Measurements from ENCODE around the gene LRFN2. TPM values are rescaled to one million over a fixed set of nuclear protein-coding genes. Genes with fewer than 3 reads are reported as not detected.

Gene LRFN2
- polyA plus RNA-seq, 1 donor from 2014 or later: 14.8 TPM

DNA sequence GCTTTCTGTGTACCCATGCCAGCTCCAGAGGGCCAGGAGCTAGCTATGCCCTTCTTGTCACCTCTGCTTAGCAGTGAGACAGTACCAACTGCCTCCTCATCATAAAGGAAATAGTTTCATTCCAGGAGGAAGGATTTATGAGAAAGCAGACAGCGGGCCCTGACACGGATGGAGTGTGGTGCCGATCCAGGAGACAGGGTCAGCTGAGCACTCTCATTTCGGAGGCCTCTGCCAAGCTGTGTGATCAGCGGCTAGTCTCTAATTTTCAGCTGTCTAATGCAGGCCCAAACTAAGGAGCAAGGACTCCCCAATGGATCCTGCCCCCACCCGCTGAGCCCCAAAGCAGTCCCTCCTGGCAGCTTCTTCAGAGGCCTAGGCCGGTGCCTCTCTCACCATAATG, 103.1 kb downstream of the LRFN2 start:
- Histone ChIP-seq H3K9me3 (ENCODE audit: low read length) (no peaks in the 10 kb centered on the region), H3K36me3 (ENCODE audit: insufficient read depth, low read length) (no peaks in the 10 kb centered on the region), H3K27ac (ENCODE audit: low read length) (no peak overlapping the region), H3K4me3 (ENCODE audit: low read length) (no peak overlapping the region), H3F3A (ENCODE audit: insufficient read depth, low read length, poor library complexity, severe bottlenecking) (no peaks in the 10 kb centered on the region), H3K9me2 (ENCODE audit: insufficient read depth, low read length) (no peaks in the 10 kb centered on the region), H3K79me2 (replicated peaks; ENCODE audit: insufficient read depth, low read length) (no peaks in the 10 kb centered on the region), H3K9ac (ENCODE audit: low read length) (no peak overlapping the region), H2AFZ (ENCODE audit: low read depth, low read length) (no peak overlapping the region), H3K27me3 (ENCODE audit: insufficient read depth, low read depth, low read length) (no peaks in the 10 kb centered on the region), H3K4me2 (ENCODE audit: low read length) (no peak overlapping the region), H4K20me1 (ENCODE audit: insufficient read depth) (no peaks in the 10 kb centered on the region)
- TF ChIP-seq TAF1 (IDR thresholded peaks at IDR 0.05; ENCODE audit: low read depth) (no peak), EP300 (conservative IDR thresholded peaks at IDR 0.05; ENCODE audit: poor library complexity, severe bottlenecking) (no peak), POLR2AphosphoS5 (IDR thresholded peaks at IDR 0.05) (no peak), SMC3 (conservative IDR thresholded peaks at IDR 0.05; ENCODE audit: poor library complexity) (no peak), MXI1 (conservative IDR thresholded peaks at IDR 0.05; ENCODE audit: poor library complexity, severe bottlenecking) (no peak), RAD21 (conservative IDR thresholded peaks at IDR 0.05) (no peak), EZH2 (IDR thresholded peaks at IDR 0.05; ENCODE audit: borderline replicate concordance, insufficient read depth, low read length, poor library complexity, severe bottlenecking) (no peak)
- TF ChIP-seq, protein P1, sequence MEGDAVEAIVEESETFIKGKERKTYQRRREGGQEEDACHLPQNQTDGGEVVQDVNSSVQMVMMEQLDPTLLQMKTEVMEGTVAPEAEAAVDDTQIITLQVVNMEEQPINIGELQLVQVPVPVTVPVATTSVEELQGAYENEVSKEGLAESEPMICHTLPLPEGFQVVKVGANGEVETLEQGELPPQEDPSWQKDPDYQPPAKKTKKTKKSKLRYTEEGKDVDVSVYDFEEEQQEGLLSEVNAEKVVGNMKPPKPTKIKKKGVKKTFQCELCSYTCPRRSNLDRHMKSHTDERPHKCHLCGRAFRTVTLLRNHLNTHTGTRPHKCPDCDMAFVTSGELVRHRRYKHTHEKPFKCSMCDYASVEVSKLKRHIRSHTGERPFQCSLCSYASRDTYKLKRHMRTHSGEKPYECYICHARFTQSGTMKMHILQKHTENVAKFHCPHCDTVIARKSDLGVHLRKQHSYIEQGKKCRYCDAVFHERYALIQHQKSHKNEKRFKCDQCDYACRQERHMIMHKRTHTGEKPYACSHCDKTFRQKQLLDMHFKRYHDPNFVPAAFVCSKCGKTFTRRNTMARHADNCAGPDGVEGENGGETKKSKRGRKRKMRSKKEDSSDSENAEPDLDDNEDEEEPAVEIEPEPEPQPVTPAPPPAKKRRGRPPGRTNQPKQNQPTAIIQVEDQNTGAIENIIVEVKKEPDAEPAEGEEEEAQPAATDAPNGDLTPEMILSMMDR (IDR thresholded peaks at IDR 0.05; ENCODE audit: poor library complexity, severe bottlenecking): no peak
- TF ChIP-seq, protein P2, sequence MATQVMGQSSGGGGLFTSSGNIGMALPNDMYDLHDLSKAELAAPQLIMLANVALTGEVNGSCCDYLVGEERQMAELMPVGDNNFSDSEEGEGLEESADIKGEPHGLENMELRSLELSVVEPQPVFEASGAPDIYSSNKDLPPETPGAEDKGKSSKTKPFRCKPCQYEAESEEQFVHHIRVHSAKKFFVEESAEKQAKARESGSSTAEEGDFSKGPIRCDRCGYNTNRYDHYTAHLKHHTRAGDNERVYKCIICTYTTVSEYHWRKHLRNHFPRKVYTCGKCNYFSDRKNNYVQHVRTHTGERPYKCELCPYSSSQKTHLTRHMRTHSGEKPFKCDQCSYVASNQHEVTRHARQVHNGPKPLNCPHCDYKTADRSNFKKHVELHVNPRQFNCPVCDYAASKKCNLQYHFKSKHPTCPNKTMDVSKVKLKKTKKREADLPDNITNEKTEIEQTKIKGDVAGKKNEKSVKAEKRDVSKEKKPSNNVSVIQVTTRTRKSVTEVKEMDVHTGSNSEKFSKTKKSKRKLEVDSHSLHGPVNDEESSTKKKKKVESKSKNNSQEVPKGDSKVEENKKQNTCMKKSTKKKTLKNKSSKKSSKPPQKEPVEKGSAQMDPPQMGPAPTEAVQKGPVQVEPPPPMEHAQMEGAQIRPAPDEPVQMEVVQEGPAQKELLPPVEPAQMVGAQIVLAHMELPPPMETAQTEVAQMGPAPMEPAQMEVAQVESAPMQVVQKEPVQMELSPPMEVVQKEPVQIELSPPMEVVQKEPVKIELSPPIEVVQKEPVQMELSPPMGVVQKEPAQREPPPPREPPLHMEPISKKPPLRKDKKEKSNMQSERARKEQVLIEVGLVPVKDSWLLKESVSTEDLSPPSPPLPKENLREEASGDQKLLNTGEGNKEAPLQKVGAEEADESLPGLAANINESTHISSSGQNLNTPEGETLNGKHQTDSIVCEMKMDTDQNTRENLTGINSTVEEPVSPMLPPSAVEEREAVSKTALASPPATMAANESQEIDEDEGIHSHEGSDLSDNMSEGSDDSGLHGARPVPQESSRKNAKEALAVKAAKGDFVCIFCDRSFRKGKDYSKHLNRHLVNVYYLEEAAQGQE (IDR thresholded peaks at IDR 0.05; ENCODE audit: borderline replicate concordance): no peak

DNA sequence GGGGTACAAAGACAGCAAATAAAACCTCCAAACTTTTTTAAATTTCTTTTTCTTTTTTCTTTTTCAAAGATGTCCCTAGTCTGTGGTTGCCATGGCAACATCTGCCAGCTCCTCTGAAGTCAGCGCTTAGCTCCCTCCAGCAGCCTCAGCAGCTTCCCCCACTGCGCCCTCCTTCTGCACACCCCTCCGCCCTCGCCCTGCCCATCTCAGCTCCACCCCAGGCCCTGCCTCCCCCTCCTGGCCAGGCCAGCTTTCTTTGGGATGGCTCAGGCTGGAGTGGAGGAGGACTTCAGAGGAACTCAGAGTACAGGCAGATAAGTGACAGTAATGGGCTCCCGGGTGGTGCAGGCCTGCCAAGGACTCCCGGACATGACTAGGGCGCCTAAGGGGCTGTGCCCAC, 104.6 kb downstream of the LRFN2 start:
- Histone ChIP-seq H4K20me1 (ENCODE audit: insufficient read depth) (no peaks in the 10 kb centered on the region), H3F3A (ENCODE audit: insufficient read depth, low read length, poor library complexity, severe bottlenecking) (no peaks in the 10 kb centered on the region), H3K9ac (ENCODE audit: low read length) (no peak overlapping the region), H3K9me3 (ENCODE audit: low read length) (no peaks in the 10 kb centered on the region), H3K4me2 (ENCODE audit: low read length) (no peak overlapping the region), H3K27ac (ENCODE audit: low read length) (no peak overlapping the region), H3K4me3 (ENCODE audit: low read length) (no peak overlapping the region), H3K9me2 (ENCODE audit: insufficient read depth, low read length) (no peaks in the 10 kb centered on the region), H3K79me2 (replicated peaks; ENCODE audit: insufficient read depth, low read length) (no peaks in the 10 kb centered on the region), H3K27me3 (ENCODE audit: insufficient read depth, low read depth, low read length) (no peaks in the 10 kb centered on the region), H3K36me3 (ENCODE audit: insufficient read depth, low read length) (no peaks in the 10 kb centered on the region), H2AFZ (ENCODE audit: low read depth, low read length) (no peak overlapping the region)
- TF ChIP-seq TAF1 (IDR thresholded peaks at IDR 0.05; ENCODE audit: low read depth): no peak
- TF ChIP-seq POLR2AphosphoS5 (IDR thresholded peaks at IDR 0.05): no peak
- no peak for TF ChIP-seq MXI1 (conservative IDR thresholded peaks at IDR 0.05; ENCODE audit: poor library complexity, severe bottlenecking)
- no peak for TF ChIP-seq EP300 (conservative IDR thresholded peaks at IDR 0.05; ENCODE audit: poor library complexity, severe bottlenecking)
- TF ChIP-seq, protein P2 (IDR thresholded peaks at IDR 0.05; ENCODE audit: borderline replicate concordance): no peak
- no peak for TF ChIP-seq EZH2 (IDR thresholded peaks at IDR 0.05; ENCODE audit: borderline replicate concordance, insufficient read depth, low read length, poor library complexity, severe bottlenecking)
- TF ChIP-seq RAD21 (conservative IDR thresholded peaks at IDR 0.05): no peak
- TF ChIP-seq, protein P1 (IDR thresholded peaks at IDR 0.05; ENCODE audit: poor library complexity, severe bottlenecking): no peak
- no peak for TF ChIP-seq SMC3 (conservative IDR thresholded peaks at IDR 0.05; ENCODE audit: poor library complexity)

All from neural cell (in vitro differentiated cells).